ENCODE measurements around the gene ASNS. TPM values are rescaled to one million over a fixed set of nuclear protein-coding genes. Genes with fewer than 3 reads are reported as not detected.
"Not testable (repeated sequence)": the region's sequence is repeated elsewhere in the genome, so short reads cannot be mapped to it uniquely, and the experiment has no call there.

Gene ASNS
- 10 to 100 TPM; 36.6 to 37.9 TPM for total RNA-seq
- 10 to 100 TPM; 23.0 to 32.3 TPM for polyA plus RNA-seq

- Mint-ChIP-seq H3K36me3 (peaks cover 12 to 13% of the 10 kb centered on the region in 2 donors), H3K4me3 (peak within 1 kb of the TSS; percentile 85 to 93 (median 90)), H3K27me3 (no peaks in the 10 kb centered on the region), H3K4me1 (peaks cover 9 to 19% (median 12%) of the 10 kb centered on the region in 4 donors), H3K9me3 (no peaks in the 10 kb centered on the region), H3K27ac (peak within 1 kb of the TSS; percentile 84 to 95 (median 92))
- Histone ChIP-seq H3K27me3 (ENCODE audit: insufficient read depth, low read length) (no peaks in the 10 kb centered on the region), H3K4me3 (ENCODE audit: low read length in 2 of 2) (peak within 1 kb of the TSS; percentile 75 to 78), H3K36me3 (ENCODE audit: insufficient read depth, low read length) (peaks cover 3% of the 10 kb centered on the region), H3K4me1 (ENCODE audit: insufficient read depth, low read length) (peaks cover 20% of the 10 kb centered on the region), H3K27ac (ENCODE audit: low read depth, low read length) (peak within 1 kb of the TSS; percentile 46), H3K9me3 (ENCODE audit: control insufficient read depth in 1 of 2, low read length in 2 of 2) (no peaks in the 10 kb centered on the region)
- CTCF ChIA-PET (ENCODE audit: partially characterized antibody): interaction anchor here (1.0 kb wide), 1 partner anchor 27 kb away, joined by 3 read pairs; no protein-coding TSS in a partner anchor
- POLR2A ChIA-PET (ENCODE audit: partially characterized antibody): interaction anchor here (0.6 to 2.1 kb wide), 8 partner anchors 16 to 755 kb away, joined by 3 to 13 read pairs (median 5); partner anchors contain the start of gene SDHAF3
- DNase-seq: peak; percentile 80 to 88 (median 85)
- intact Hi-C loops (cut with micrococcal nuclease): loop anchor here (1.0 to 10.0 kb wide), 6 partner anchors 37 to 755 kb away; partner anchors contain the start of genes BRI3, LMTK2 and SDHAF3
These were observed at the start of gene ASNS for GRCh38 chr7:97872025-97872669. Gene ASNS (minus strand): TSS chr7:97872408. CDS start chr7:97869156, 3,252 bp downstream.

- POLR2A ChIA-PET (ENCODE audit: partially characterized antibody); intact Hi-C loops (cut with micrococcal nuclease); H3K27me3 ChIP-seq (ENCODE audit: insufficient read depth, low read length); H3K36me3 ChIP-seq (ENCODE audit: insufficient read depth, low read length); H3K27ac ChIP-seq (ENCODE audit: low read depth, low read length); H3K4me1 ChIP-seq (ENCODE audit: insufficient read depth, low read length); H3K9me3 ChIP-seq (ENCODE audit: control insufficient read depth in 1 of 2, low read length in 2 of 2); H3K4me3 Mint-ChIP-seq; DNase-seq; H3K4me1 Mint-ChIP-seq; H3K4me3 ChIP-seq (ENCODE audit: low read length in 2 of 2); H3K27me3 Mint-ChIP-seq; H3K27ac Mint-ChIP-seq; H3K9me3 Mint-ChIP-seq; H3K36me3 Mint-ChIP-seq: not testable (repeated sequence)
- CTCF ChIA-PET (ENCODE audit: partially characterized antibody): interaction anchor here (1.3 kb wide), 1 partner anchor 500 kb away, joined by 3 read pairs; no protein-coding TSS in a partner anchor
These were observed 49.0 kb upstream of the ASNS start for GRCh38 chr7:97921254-97921653.

- H3K27ac Mint-ChIP-seq; H3K27me3 Mint-ChIP-seq; H3K4me3 Mint-ChIP-seq; intact Hi-C loops (cut with micrococcal nuclease); H3K36me3 ChIP-seq (ENCODE audit: insufficient read depth, low read length); H3K9me3 Mint-ChIP-seq; H3K36me3 Mint-ChIP-seq; H3K4me1 Mint-ChIP-seq; CTCF ChIA-PET (ENCODE audit: partially characterized antibody); POLR2A ChIA-PET (ENCODE audit: partially characterized antibody); H3K27me3 ChIP-seq (ENCODE audit: insufficient read depth, low read length); H3K4me1 ChIP-seq (ENCODE audit: insufficient read depth, low read length); DNase-seq; H3K4me3 ChIP-seq (ENCODE audit: low read length in 2 of 2); H3K27ac ChIP-seq (ENCODE audit: low read depth, low read length); H3K9me3 ChIP-seq (ENCODE audit: control insufficient read depth in 1 of 2, low read length in 2 of 2): not testable (repeated sequence)
These were observed 43.1 kb upstream of the ASNS start for GRCh38 chr7:97915267-97915666.

- POLR2A ChIA-PET (ENCODE audit: partially characterized antibody); H3K4me3 ChIP-seq (ENCODE audit: low read length in 2 of 2); H3K36me3 Mint-ChIP-seq; H3K9me3 Mint-ChIP-seq; intact Hi-C loops (cut with micrococcal nuclease); H3K4me1 Mint-ChIP-seq; H3K4me3 Mint-ChIP-seq; CTCF ChIA-PET (ENCODE audit: partially characterized antibody); H3K9me3 ChIP-seq (ENCODE audit: control insufficient read depth in 1 of 2, low read length in 2 of 2); DNase-seq; H3K27ac ChIP-seq (ENCODE audit: low read depth, low read length); H3K27me3 Mint-ChIP-seq; H3K36me3 ChIP-seq (ENCODE audit: insufficient read depth, low read length); H3K27me3 ChIP-seq (ENCODE audit: insufficient read depth, low read length); H3K27ac Mint-ChIP-seq; H3K4me1 ChIP-seq (ENCODE audit: insufficient read depth, low read length): not testable (repeated sequence)
These were observed 40.1 kb upstream of the ASNS start for GRCh38 chr7:97912294-97912693.

GRCh38 chr7:97896893-97897292 is 24.7 kb upstream of the ASNS start:
- H3K27me3 ChIP-seq (ENCODE audit: insufficient read depth, low read length); H3K27ac Mint-ChIP-seq; DNase-seq; H3K4me3 Mint-ChIP-seq; H3K4me3 ChIP-seq (ENCODE audit: low read length in 2 of 2); H3K36me3 ChIP-seq (ENCODE audit: insufficient read depth, low read length); H3K9me3 ChIP-seq (ENCODE audit: control insufficient read depth in 1 of 2, low read length in 2 of 2); intact Hi-C loops (cut with micrococcal nuclease); H3K4me1 Mint-ChIP-seq; H3K4me1 ChIP-seq (ENCODE audit: insufficient read depth, low read length); H3K27ac ChIP-seq (ENCODE audit: low read depth, low read length); H3K27me3 Mint-ChIP-seq; CTCF ChIA-PET (ENCODE audit: partially characterized antibody): not testable (repeated sequence)
- Mint-ChIP-seq H3K9me3 (peaks cover 0 to 24% (median 9%) of the 10 kb centered on the region in 8 donors), H3K36me3 (peaks cover 13 to 25% of the 10 kb centered on the region in 2 donors)
- POLR2A ChIA-PET (ENCODE audit: partially characterized antibody): interaction anchor here (0.7 kb wide), 1 partner anchor 242 kb away, joined by 4 read pairs; no protein-coding TSS in a partner anchor

- peaks cover 0 to 29% (median 18%) of the 10 kb centered on the region in 8 donors for H3K9me3 Mint-ChIP-seq
- H3K9me3 ChIP-seq (ENCODE audit: control insufficient read depth in 1 of 2, low read length in 2 of 2); POLR2A ChIA-PET (ENCODE audit: partially characterized antibody); H3K36me3 ChIP-seq (ENCODE audit: insufficient read depth, low read length); CTCF ChIA-PET (ENCODE audit: partially characterized antibody); H3K4me3 ChIP-seq (ENCODE audit: low read length in 2 of 2); H3K4me3 Mint-ChIP-seq; H3K27me3 Mint-ChIP-seq; H3K4me1 Mint-ChIP-seq; H3K27ac Mint-ChIP-seq; H3K4me1 ChIP-seq (ENCODE audit: insufficient read depth, low read length); intact Hi-C loops (cut with micrococcal nuclease); H3K27ac ChIP-seq (ENCODE audit: low read depth, low read length); DNase-seq; H3K27me3 ChIP-seq (ENCODE audit: insufficient read depth, low read length): not testable (repeated sequence)
- peaks cover 17 to 36% of the 10 kb centered on the region in 2 donors for H3K36me3 Mint-ChIP-seq
These were observed 19.5 kb upstream of the ASNS start for GRCh38 chr7:97891721-97892120.

GRCh38 chr7:97879527-97879926 is 7.3 kb upstream of the ASNS start:
- H3K4me3 ChIP-seq (ENCODE audit: low read length in 2 of 2); H3K9me3 Mint-ChIP-seq; H3K4me3 Mint-ChIP-seq; POLR2A ChIA-PET (ENCODE audit: partially characterized antibody); H3K27ac Mint-ChIP-seq; H3K27ac ChIP-seq (ENCODE audit: low read depth, low read length); H3K36me3 ChIP-seq (ENCODE audit: insufficient read depth, low read length); H3K27me3 Mint-ChIP-seq; H3K27me3 ChIP-seq (ENCODE audit: insufficient read depth, low read length); H3K4me1 Mint-ChIP-seq; H3K4me1 ChIP-seq (ENCODE audit: insufficient read depth, low read length); CTCF ChIA-PET (ENCODE audit: partially characterized antibody); DNase-seq; H3K9me3 ChIP-seq (ENCODE audit: control insufficient read depth in 1 of 2, low read length in 2 of 2): not testable (repeated sequence)
- peaks cover 2 to 10% of the 10 kb centered on the region in 2 donors for H3K36me3 Mint-ChIP-seq
- intact Hi-C loops (cut with micrococcal nuclease): loop anchor here (10.0 kb wide), 1 partner anchor 405 kb away; the partner anchor contains the start of gene BRI3

All from CD4-positive, alpha-beta memory T cell (primary cell).